Measurements from ENCODE around the gene CASP10. TPM values are rescaled to one million over a fixed set of nuclear protein-coding genes. Genes with fewer than 3 reads are reported as not detected.
A peak's percentile ranks its signal among the peaks of the same experiment; 100 is the strongest.
"Not testable (repeated sequence)": the region's sequence is repeated elsewhere in the genome, so short reads cannot be mapped to it uniquely, and the experiment has no call there.

CASP10 gene
- total RNA-seq, 1 experiment from 2014 or later: 1.2 TPM

- TF ChIP-seq CTCF (conservative IDR thresholded peaks at IDR 0.05; ENCODE audit: low read depth, low read length): no peak
- TF ChIP-seq EZH2 (IDR thresholded peaks at IDR 0.05; ENCODE audit: borderline replicate concordance, low read depth, low read length, poor library complexity, severe bottlenecking): no peak
- H3K9me3 ChIP-seq (ENCODE audit: low read depth, low read length, poor library complexity, severe bottlenecking): no peaks in the 10 kb centered on the region
- BruUV-seq (replicated peaks): no TSS peak
- H3K4me1 ChIP-seq (ENCODE audit: insufficient read depth, low read length, poor library complexity, severe bottlenecking): peaks cover 36% of the 10 kb centered on the region
- H3K4me3 ChIP-seq (ENCODE audit: low read depth, low read length, poor library complexity, severe bottlenecking): no peak overlapping the region
- intact Hi-C loops (cut with micrococcal nuclease; ENCODE audit: unreplicated experiment): no loop called here
- H3K27me3 ChIP-seq (replicated peaks; ENCODE audit: insufficient read depth, low read depth, low read length, poor library complexity): no peaks in the 10 kb centered on the region
- ChIA-PET CTCF (interaction anchor here (0.9 to 1.2 kb wide), 2 partner anchors 9 to 11 kb away, joined by 3 read pairs; no protein-coding TSS in a partner anchor), POLR2A (ENCODE audit: low non-redundant PET) (no interaction called here)
- no peak overlapping the region for H3K27ac ChIP-seq (ENCODE audit: low read depth, low read length, poor library complexity, severe bottlenecking)
- peaks cover 4% of the 10 kb centered on the region for H3K36me3 ChIP-seq (ENCODE audit: insufficient read depth, low read length, poor library complexity, severe bottlenecking)
- DNase-seq (ENCODE audit: low spot score): no peak
Measured at GRCh38 chr2:201149064-201149820, 33.7 kb upstream of the CASP10 start.

GRCh38 chr2:201149821-201150165, 33.1 kb upstream of the CASP10 start:
- H3K4me3 ChIP-seq (ENCODE audit: low read depth, low read length, poor library complexity, severe bottlenecking); CTCF ChIA-PET; BruUV-seq (replicated peaks); H3K9me3 ChIP-seq (ENCODE audit: low read depth, low read length, poor library complexity, severe bottlenecking); H3K36me3 ChIP-seq (ENCODE audit: insufficient read depth, low read length, poor library complexity, severe bottlenecking); POLR2A ChIA-PET (ENCODE audit: low non-redundant PET); H3K27ac ChIP-seq (ENCODE audit: low read depth, low read length, poor library complexity, severe bottlenecking); DNase-seq (ENCODE audit: low spot score); H3K27me3 ChIP-seq (replicated peaks; ENCODE audit: insufficient read depth, low read depth, low read length, poor library complexity): not testable (repeated sequence)
- intact Hi-C loops (cut with micrococcal nuclease; ENCODE audit: unreplicated experiment): loop anchor here (2.0 kb wide), 1 partner anchor 33 kb away; the partner anchor contains the start of gene CFLAR
- peaks cover 36% of the 10 kb centered on the region for H3K4me1 ChIP-seq (ENCODE audit: insufficient read depth, low read length, poor library complexity, severe bottlenecking)

- H3K9me3 ChIP-seq (ENCODE audit: low read depth, low read length, poor library complexity, severe bottlenecking): no peaks in the 10 kb centered on the region
- TF ChIP-seq CTCF (conservative IDR thresholded peaks at IDR 0.05; ENCODE audit: low read depth, low read length) (no peak), EZH2 (IDR thresholded peaks at IDR 0.05; ENCODE audit: borderline replicate concordance, low read depth, low read length, poor library complexity, severe bottlenecking) (no peak)
- peak overlapping the region; percentile 76 for H3K27ac ChIP-seq (ENCODE audit: low read depth, low read length, poor library complexity, severe bottlenecking)
- BruUV-seq (replicated peaks): no TSS peak
- peak; percentile 19 for DNase-seq (ENCODE audit: low spot score)
- H3K27me3 ChIP-seq (replicated peaks; ENCODE audit: insufficient read depth, low read depth, low read length, poor library complexity): no peaks in the 10 kb centered on the region
- no peak overlapping the region for H3K4me3 ChIP-seq (ENCODE audit: low read depth, low read length, poor library complexity, severe bottlenecking)
- peaks cover 4% of the 10 kb centered on the region for H3K36me3 ChIP-seq (ENCODE audit: insufficient read depth, low read length, poor library complexity, severe bottlenecking)
- ChIA-PET POLR2A (ENCODE audit: low non-redundant PET) (interaction anchor here (0.8 kb wide), 1 partner anchor 1093 kb away, joined by 3 read pairs; no protein-coding TSS in a partner anchor), CTCF (no interaction called here)
- H3K4me1 ChIP-seq (ENCODE audit: insufficient read depth, low read length, poor library complexity, severe bottlenecking): peaks cover 36% of the 10 kb centered on the region
- intact Hi-C loops (cut with micrococcal nuclease; ENCODE audit: unreplicated experiment): loop anchor here (2.0 kb wide), 1 partner anchor 34 kb away; the partner anchor contains the start of gene CFLAR
Measured at GRCh38 chr2:201150454-201151020, 32.4 kb upstream of the CASP10 start.

All from A673 (cell line).